Astrocyte of the cerebellum (primary cell): ENCODE measurements around the gene ZNF391.

ENCODE experiments used
- DNase-seq: peaks from one replicate; pipeline ENCODE4 v3.0.0-alpha.2; 2011; ENCODE audit warnings: low read depth
- H3K4me3 ChIP-seq: 2 replicates; pipeline ENCODE4 v1.5.1; 2011; ENCODE audit warnings: mild to moderate bottlenecking, low read depth, low read length, moderate library complexity
- in situ Hi-C: cut with HindIII; loops from 2 replicates; pipeline ENCODE4 v1.10.0; 2017; ENCODE audit warnings: low sequenced_read_pairs
- TF ChIP-seq, protein P1 (sequence below): IDR thresholded peaks from 2 replicates; pipeline ENCODE4 v1.5.1; 2012; ENCODE audit warnings: low read length, low read depth, moderate library complexity, mild to moderate bottlenecking; ENCODE audit errors: missing control alignments

ZNF391 gene

DNA sequence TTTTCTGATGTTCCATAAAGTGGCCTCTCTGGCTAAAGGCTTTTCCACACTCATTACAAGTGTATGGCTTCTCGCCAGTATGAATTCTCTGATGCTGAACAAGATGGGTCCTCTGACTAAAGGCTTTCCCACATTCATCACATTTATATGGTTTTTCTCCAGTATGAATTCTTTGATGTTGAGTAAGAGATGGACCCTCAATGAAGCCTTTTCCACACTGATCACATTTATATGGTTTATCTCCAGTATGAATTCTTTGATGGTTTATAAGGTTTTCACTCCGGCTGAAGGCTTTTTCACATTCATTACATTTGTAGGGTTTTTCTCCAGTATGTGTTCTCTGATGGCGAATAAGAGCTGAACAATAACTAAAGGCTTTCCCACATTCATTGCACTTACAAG lies 63.9 kb downstream of the ZNF391 start:
- no peak for DNase-seq
- in situ Hi-C loops: no loop called here
- TF ChIP-seq, protein P1, sequence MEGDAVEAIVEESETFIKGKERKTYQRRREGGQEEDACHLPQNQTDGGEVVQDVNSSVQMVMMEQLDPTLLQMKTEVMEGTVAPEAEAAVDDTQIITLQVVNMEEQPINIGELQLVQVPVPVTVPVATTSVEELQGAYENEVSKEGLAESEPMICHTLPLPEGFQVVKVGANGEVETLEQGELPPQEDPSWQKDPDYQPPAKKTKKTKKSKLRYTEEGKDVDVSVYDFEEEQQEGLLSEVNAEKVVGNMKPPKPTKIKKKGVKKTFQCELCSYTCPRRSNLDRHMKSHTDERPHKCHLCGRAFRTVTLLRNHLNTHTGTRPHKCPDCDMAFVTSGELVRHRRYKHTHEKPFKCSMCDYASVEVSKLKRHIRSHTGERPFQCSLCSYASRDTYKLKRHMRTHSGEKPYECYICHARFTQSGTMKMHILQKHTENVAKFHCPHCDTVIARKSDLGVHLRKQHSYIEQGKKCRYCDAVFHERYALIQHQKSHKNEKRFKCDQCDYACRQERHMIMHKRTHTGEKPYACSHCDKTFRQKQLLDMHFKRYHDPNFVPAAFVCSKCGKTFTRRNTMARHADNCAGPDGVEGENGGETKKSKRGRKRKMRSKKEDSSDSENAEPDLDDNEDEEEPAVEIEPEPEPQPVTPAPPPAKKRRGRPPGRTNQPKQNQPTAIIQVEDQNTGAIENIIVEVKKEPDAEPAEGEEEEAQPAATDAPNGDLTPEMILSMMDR: no peak
- H3K4me3 ChIP-seq: no peak overlapping the region
